Panc1 (cell line): ENCODE measurements around the gene SMAD7. TPM values are rescaled to one million over a fixed set of nuclear protein-coding genes. Genes with fewer than 3 reads are reported as not detected.

Source experiments
- ATAC-seq: fragments of 200-7000 bp; cut with Tn5 transposase; 2 replicates; pipeline ENCODE4 v1.9.1; 2020; ENCODE audit warnings: mild to moderate bottlenecking, moderate library complexity
- BruUV-seq: library from RNA; stranded (reverse); fragments of 400-500 nt; replicated peaks from 2 replicates; lab custom pipeline; 2021; lab: Mats Ljungman, UMichigan
- CTCF ChIA-PET: fragments of 300-600 bp; sonication (Branson Sonifier 250); formaldehyde crosslinking; loops from one replicate; lab custom pipeline; 2022; ENCODE audit warnings: antibody characterized with exemption; lab: Charles Lee
- POLR2A ChIA-PET: fragments of 300-600 bp; sonication (Branson Sonifier 250); formaldehyde crosslinking; loops from one replicate; lab custom pipeline; 2022; ENCODE audit warnings: antibody characterized with exemption; lab: Charles Lee
- DNase-seq: peaks from one replicate; pipeline ENCODE4 v3.0.0-alpha.2; 2010; ENCODE audit warnings: low read depth, low spot score
- H3K27ac ChIP-seq: 2 replicates; pipeline ENCODE4 v1.5.1; 2011; ENCODE audit warnings: mild to moderate bottlenecking, low read length, inconsistent platforms
- H3K27me3 ChIP-seq: fragments of 200-500 bp; sonication (Bioruptor generic); 2 replicates; pipeline ENCODE4 v1.6.0; 2014; ENCODE audit warnings: low read length, inconsistent platforms; ENCODE audit not compliant: control insufficient read depth, insufficient read depth
- H3K36me3 ChIP-seq: fragments of 200-500 bp; sonication (Bioruptor generic); 2 replicates; pipeline ENCODE4 v1.5.1; 2014; ENCODE audit warnings: inconsistent platforms, mild to moderate bottlenecking, low read length, moderate library complexity; ENCODE audit not compliant: control insufficient read depth, insufficient read depth
- H3K4me1 ChIP-seq: 2 replicates; pipeline ENCODE4 v1.5.1; 2011; ENCODE audit warnings: inconsistent platforms, mild to moderate bottlenecking, low read length, moderate library complexity; ENCODE audit not compliant: control insufficient read depth, insufficient read depth
- H3K4me3 ChIP-seq, 2 experiments: 2 replicates each; pipeline ENCODE4 v1.5.1; 2011 to 2012; ENCODE audit warnings: low read depth in 2 of 2, low read length in 2 of 2, mild to moderate bottlenecking in 2 of 2, inconsistent platforms in 1 of 2, moderate library complexity in 1 of 2
- H3K9me3 ChIP-seq: fragments of 200-500 bp; sonication (Bioruptor generic); 2 replicates; pipeline ENCODE4 v1.5.1; 2014; ENCODE audit warnings: low read depth, mild to moderate bottlenecking, inconsistent platforms, low read length, moderate library complexity; ENCODE audit not compliant: control insufficient read depth, insufficient read depth
- SIN3A ChIP-seq: IDR thresholded peaks from 2 replicates; pipeline ENCODE4 v1.6.1; 2012; ENCODE audit warnings: low read depth, mild to moderate bottlenecking, low read length, moderate library complexity, borderline replicate concordance; ENCODE audit not compliant: insufficient read depth
- TCF7L2 ChIP-seq: IDR thresholded peaks from 2 replicates; pipeline ENCODE4 v1.6.1; 2011; ENCODE audit warnings: mild to moderate bottlenecking, low read depth, low read length, inconsistent platforms
- in situ Hi-C: cut with HindIII; loops from 2 replicates; pipeline ENCODE4 v1.10.0; 2016; ENCODE audit warnings: low sequenced_read_pairs, low pct_unique_long_range_greater_than_20kb
- intact Hi-C: fragments of 100-400 bp; cut with micrococcal nuclease; formaldehyde crosslinking; loops from one replicate; pipeline ENCODE4 v1.10.0; 2022; ENCODE audit not compliant: unreplicated experiment
- total RNA-seq: library from RNA; stranded (reverse); gene quantifications from one replicate; pipeline ENCODE4 v1.2.1, GENCODE V29; 2021; ENCODE audit not compliant: unreplicated experiment
- TF ChIP-seq, protein P1 (sequence below), 2 experiments: IDR thresholded peaks; 2 replicates each; pipeline ENCODE4 v1.6.1; 2011 to 2012; ENCODE audit warnings: low read depth in 2 of 2, control low read depth in 1 of 2, low read length in 1 of 2, mild to moderate bottlenecking in 1 of 2, moderate library complexity in 1 of 2; ENCODE audit not compliant: insufficient read depth in 1 of 2
- TF ChIP-seq, protein P2 (sequence below): fragments of 450-650 bp; IDR thresholded peaks from 2 replicates; pipeline ENCODE4 v1.5.1; 2017; ENCODE audit warnings: mild to moderate bottlenecking

Gene SMAD7
- total RNA-seq, 1 experiment from 2014 or later = 21.3 TPM

DNA sequence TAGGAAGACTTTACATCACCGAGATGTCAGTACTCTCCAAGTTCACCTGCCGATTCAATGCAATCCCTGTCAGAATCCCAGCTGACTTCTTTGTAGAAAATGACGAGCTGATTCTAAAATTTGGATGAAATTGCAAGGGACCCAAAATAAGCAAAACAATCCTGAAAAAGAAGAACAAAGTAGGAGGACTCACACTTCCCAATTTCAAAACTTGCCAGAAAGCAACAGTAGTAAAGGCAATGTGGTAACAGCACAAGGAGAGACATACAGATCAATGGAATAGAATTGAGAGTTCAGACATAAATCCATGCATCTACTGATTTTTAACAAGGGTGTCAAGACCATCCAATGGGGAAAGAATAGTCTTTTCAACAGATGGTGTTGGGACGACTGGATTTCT is 52.2 kb downstream of the SMAD7 start:
- POLR2A ChIA-PET = no interaction called here
- no peaks in the 10 kb centered on the region for H3K36me3 ChIP-seq
- H3K4me3 ChIP-seq = no peak overlapping the region
- H3K27ac ChIP-seq = no peak overlapping the region
- in situ Hi-C loops = no loop called here
- intact Hi-C loops = no loop called here
- CTCF ChIA-PET = no interaction called here
- DNase-seq (no peak), ATAC-seq (no peak)
- BruUV-seq = no TSS peak
- no peaks in the 10 kb centered on the region for H3K27me3 ChIP-seq
- H3K9me3 ChIP-seq = no peaks in the 10 kb centered on the region
- TF ChIP-seq TCF7L2 (no peak), SIN3A (no peak)
- TF ChIP-seq, protein P1, sequence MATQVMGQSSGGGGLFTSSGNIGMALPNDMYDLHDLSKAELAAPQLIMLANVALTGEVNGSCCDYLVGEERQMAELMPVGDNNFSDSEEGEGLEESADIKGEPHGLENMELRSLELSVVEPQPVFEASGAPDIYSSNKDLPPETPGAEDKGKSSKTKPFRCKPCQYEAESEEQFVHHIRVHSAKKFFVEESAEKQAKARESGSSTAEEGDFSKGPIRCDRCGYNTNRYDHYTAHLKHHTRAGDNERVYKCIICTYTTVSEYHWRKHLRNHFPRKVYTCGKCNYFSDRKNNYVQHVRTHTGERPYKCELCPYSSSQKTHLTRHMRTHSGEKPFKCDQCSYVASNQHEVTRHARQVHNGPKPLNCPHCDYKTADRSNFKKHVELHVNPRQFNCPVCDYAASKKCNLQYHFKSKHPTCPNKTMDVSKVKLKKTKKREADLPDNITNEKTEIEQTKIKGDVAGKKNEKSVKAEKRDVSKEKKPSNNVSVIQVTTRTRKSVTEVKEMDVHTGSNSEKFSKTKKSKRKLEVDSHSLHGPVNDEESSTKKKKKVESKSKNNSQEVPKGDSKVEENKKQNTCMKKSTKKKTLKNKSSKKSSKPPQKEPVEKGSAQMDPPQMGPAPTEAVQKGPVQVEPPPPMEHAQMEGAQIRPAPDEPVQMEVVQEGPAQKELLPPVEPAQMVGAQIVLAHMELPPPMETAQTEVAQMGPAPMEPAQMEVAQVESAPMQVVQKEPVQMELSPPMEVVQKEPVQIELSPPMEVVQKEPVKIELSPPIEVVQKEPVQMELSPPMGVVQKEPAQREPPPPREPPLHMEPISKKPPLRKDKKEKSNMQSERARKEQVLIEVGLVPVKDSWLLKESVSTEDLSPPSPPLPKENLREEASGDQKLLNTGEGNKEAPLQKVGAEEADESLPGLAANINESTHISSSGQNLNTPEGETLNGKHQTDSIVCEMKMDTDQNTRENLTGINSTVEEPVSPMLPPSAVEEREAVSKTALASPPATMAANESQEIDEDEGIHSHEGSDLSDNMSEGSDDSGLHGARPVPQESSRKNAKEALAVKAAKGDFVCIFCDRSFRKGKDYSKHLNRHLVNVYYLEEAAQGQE (IDR thresholded peaks at IDR 0.05; ENCODE audit: insufficient read depth in 1 of 2, low read depth in 2 of 2, low read length in 1 of 2) = no peak
- TF ChIP-seq, protein P2, sequence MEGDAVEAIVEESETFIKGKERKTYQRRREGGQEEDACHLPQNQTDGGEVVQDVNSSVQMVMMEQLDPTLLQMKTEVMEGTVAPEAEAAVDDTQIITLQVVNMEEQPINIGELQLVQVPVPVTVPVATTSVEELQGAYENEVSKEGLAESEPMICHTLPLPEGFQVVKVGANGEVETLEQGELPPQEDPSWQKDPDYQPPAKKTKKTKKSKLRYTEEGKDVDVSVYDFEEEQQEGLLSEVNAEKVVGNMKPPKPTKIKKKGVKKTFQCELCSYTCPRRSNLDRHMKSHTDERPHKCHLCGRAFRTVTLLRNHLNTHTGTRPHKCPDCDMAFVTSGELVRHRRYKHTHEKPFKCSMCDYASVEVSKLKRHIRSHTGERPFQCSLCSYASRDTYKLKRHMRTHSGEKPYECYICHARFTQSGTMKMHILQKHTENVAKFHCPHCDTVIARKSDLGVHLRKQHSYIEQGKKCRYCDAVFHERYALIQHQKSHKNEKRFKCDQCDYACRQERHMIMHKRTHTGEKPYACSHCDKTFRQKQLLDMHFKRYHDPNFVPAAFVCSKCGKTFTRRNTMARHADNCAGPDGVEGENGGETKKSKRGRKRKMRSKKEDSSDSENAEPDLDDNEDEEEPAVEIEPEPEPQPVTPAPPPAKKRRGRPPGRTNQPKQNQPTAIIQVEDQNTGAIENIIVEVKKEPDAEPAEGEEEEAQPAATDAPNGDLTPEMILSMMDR = no peak
- no peaks in the 10 kb centered on the region; the same call in 1 of the 2 replicates for H3K4me1 ChIP-seq

DNA sequence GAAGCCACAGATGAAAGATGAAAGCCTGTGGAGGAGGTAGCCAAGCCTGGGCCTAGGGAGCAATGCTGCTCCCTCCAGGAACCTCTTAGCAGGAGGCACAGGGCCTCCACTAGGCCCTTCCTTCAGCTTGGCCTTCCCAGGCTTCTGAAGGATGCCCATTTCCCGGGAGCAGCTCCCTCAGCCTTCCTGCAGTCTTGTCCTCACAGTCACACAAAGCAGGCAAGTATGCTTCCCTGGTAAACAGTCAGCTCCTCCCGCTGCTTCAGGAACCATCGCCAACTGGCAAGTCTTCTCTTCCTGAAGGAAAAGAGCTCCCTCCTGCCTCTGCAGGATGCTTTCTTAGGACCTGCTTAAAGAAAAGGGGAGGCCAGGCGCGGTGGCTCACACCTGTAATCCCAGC is 53.2 kb downstream of the SMAD7 start:
- no TSS peak for BruUV-seq
- no peak overlapping the region; the same call in 1 of the 2 replicates for H3K27ac ChIP-seq
- ATAC-seq (peak; percentile 35; the same call in 1 of the 2 replicates), DNase-seq (no peak)
- H3K4me1 ChIP-seq = peaks cover 3% of the 10 kb centered on the region; the same call in 1 of the 2 replicates
- TF ChIP-seq, protein P1 (IDR thresholded peaks at IDR 0.05; ENCODE audit: insufficient read depth in 1 of 2, low read depth in 2 of 2, low read length in 1 of 2) = no peak
- TF ChIP-seq SIN3A = no peak
- ChIA-PET POLR2A (no interaction called here), CTCF (interaction anchor here (0.6 kb wide), 1 partner anchor 137 kb away, joined by 7 read pairs; no protein-coding TSS in a partner anchor)
- intact Hi-C loops = no loop called here
- no peaks in the 10 kb centered on the region for H3K36me3 ChIP-seq
- H3K4me3 ChIP-seq = no peak overlapping the region
- in situ Hi-C loops = no loop called here
- no peaks in the 10 kb centered on the region for H3K27me3 ChIP-seq
- no peaks in the 10 kb centered on the region for H3K9me3 ChIP-seq
